Left lung (tissue), 10 donors: Measurements from ENCODE around the gene ATP10A. TPM values are rescaled to one million over a fixed set of nuclear protein-coding genes. Genes with fewer than 3 reads are reported as not detected.

Experiments
- ATAC-seq: fragments of 200-7000 bp; cut with Tn5 transposase; one replicate; pipeline ENCODE4 v1.9.1; 2020; ENCODE audit warnings: moderate library complexity
- DNase-seq, 4 donors: peaks; one replicate each; pipeline ENCODE4 v3.0.0-alpha.2; 2013 to 2020
- H3K27ac ChIP-seq, 2 donors: fragments of 200-600 bp; sonication (generic) in 1 of 2; one replicate each; pipeline versions ENCODE4 v1.5.0 to v1.8.0; 2020 to 2021
- H3K27me3 ChIP-seq, 2 donors: fragments of 200-600 bp; sonication (generic) in 1 of 2; one replicate each; pipeline versions ENCODE4 v1.5.0 to v1.8.0; 2020 to 2021
- H3K36me3 ChIP-seq, 2 donors: fragments of 200-600 bp; sonication (generic) in 1 of 2; one replicate each; pipeline versions ENCODE4 v1.5.0 to v1.8.0; 2020 to 2021
- H3K4me1 ChIP-seq, 2 donors: fragments of 200-600 bp; one replicate each; pipeline ENCODE4 v1.8.0; 2021
- H3K4me3 ChIP-seq, 2 donors: fragments of 200-600 bp; sonication (generic) in 1 of 2; one replicate each; pipeline versions ENCODE4 v1.5.0 to v1.8.0; 2020 to 2021; ENCODE audit warnings: mild to moderate bottlenecking in 1 of 2
- H3K9me3 ChIP-seq, 2 donors: fragments of 200-600 bp; sonication (generic) in 1 of 2; one replicate each; pipeline versions ENCODE4 v1.5.0 to v1.8.0; 2020 to 2021
- CTCF ChIP-seq, 2 donors: fragments of 200-600 bp; sonication (generic) in 1 of 2; IDR thresholded peaks; one replicate each; pipeline versions ENCODE4 v1.5.0 to v1.8.0; 2021; ENCODE audit warnings: antibody characterized with exemption in 2 of 2
- intact Hi-C, 2 donors: fragments of 100-400 bp; cut with DNase I; formaldehyde crosslinking; loops; one replicate each; pipeline versions ENCODE4 v1.11.2 to v1.14.2; 2022
- polyA plus RNA-seq, 6 donors: library from polyadenylated mRNA; unstranded; fragments of 120-200 nt; gene quantifications; one replicate each; pipeline ENCODE4 v1.2.1, GENCODE V29; 2013; ENCODE audit not compliant: insufficient read length in 6 of 6
- total RNA-seq, 2 donors: library from RNA; stranded (reverse); fragmentation: NEBNext Ultra II Directional; extraction: Animal tissue kit (Norgen Biotek cat#: 25700); gene quantifications; one replicate each; pipeline ENCODE4 v1.2.1, GENCODE V29; 2021
- donor health status: DM: no; HTN: yes; CAD: no.
- donor health status: DM: no; HTN: no; CAD: no.

Gene ATP10A
- total and polyA plus RNA-seq, 8 donors, result 0.70 to 46.1 (median 0.87) TPM

- intact Hi-C loops, result no loop called here
- no peak for ATAC-seq
- no peak for TF ChIP-seq CTCF (IDR thresholded peaks at IDR 0.05)
- Histone ChIP-seq H3K9me3 (no peaks in the 10 kb centered on the region), H3K4me1 (no peaks in the 10 kb centered on the region), H3K27ac (no peak overlapping the region), H3K36me3 (peaks cover 0 to 11% of the 10 kb centered on the region in 2 donors), H3K4me3 (no peak overlapping the region), H3K27me3 (no peaks in the 10 kb centered on the region)
- peak in 2 of 4 donors; percentile 28 to 71 for DNase-seq
Measured at GRCh38 chr15:25713736-25714537, 149.2 kb downstream of the ATP10A start.

GRCh38 chr15:25712961-25713355 lies 150.2 kb downstream of the ATP10A start:
- Histone ChIP-seq H3K27ac (no peak overlapping the region), H3K36me3 (peaks cover 0 to 11% of the 10 kb centered on the region in 2 donors), H3K27me3 (no peaks in the 10 kb centered on the region), H3K9me3 (no peaks in the 10 kb centered on the region), H3K4me3 (no peak overlapping the region), H3K4me1 (no peaks in the 10 kb centered on the region)
- no peak for TF ChIP-seq CTCF (IDR thresholded peaks at IDR 0.05)
- intact Hi-C loops, result no loop called here
- ATAC-seq, result no peak
- no peak for DNase-seq

GRCh38 chr15:25712192-25712960 lies 150.8 kb downstream of the ATP10A start:
- Histone ChIP-seq H3K4me3 (no peak overlapping the region), H3K36me3 (peaks cover 0 to 11% of the 10 kb centered on the region in 2 donors), H3K4me1 (no peaks in the 10 kb centered on the region), H3K27ac (no peak overlapping the region), H3K27me3 (no peaks in the 10 kb centered on the region), H3K9me3 (no peaks in the 10 kb centered on the region)
- ATAC-seq (no peak), DNase-seq (no peak)
- intact Hi-C loops, result no loop called here
- TF ChIP-seq CTCF (IDR thresholded peaks at IDR 0.05), result no peak

GRCh38 chr15:25711691-25712090 lies 151.4 kb downstream of the ATP10A start:
- Histone ChIP-seq H3K27me3 (no peaks in the 10 kb centered on the region), H3K36me3 (peaks cover 0 to 11% of the 10 kb centered on the region in 2 donors), H3K4me1 (no peaks in the 10 kb centered on the region), H3K27ac (no peak overlapping the region), H3K4me3 (no peak overlapping the region), H3K9me3 (no peaks in the 10 kb centered on the region)
- no peak for TF ChIP-seq CTCF (IDR thresholded peaks at IDR 0.05)
- ATAC-seq (no peak), DNase-seq (no peak)
- intact Hi-C loops, result no loop called here

GRCh38 chr15:25711164-25711563 lies 152.0 kb downstream of the ATP10A start:
- intact Hi-C loops, result no loop called here
- Histone ChIP-seq H3K27ac (no peak overlapping the region), H3K4me1 (no peaks in the 10 kb centered on the region), H3K36me3 (peaks cover 0 to 11% of the 10 kb centered on the region in 2 donors), H3K9me3 (no peaks in the 10 kb centered on the region), H3K27me3 (no peaks in the 10 kb centered on the region), H3K4me3 (no peak overlapping the region)
- TF ChIP-seq CTCF (IDR thresholded peaks at IDR 0.05), result no peak
- no peak for ATAC-seq
- DNase-seq, result no peak
